Measurements from ENCODE around the gene SLC35B1. TPM values are rescaled to one million over a fixed set of nuclear protein-coding genes. Genes with fewer than 3 reads are reported as not detected.
A peak's percentile ranks its signal among the peaks of the same experiment; 100 is the strongest.

Gene SLC35B1
- total and polyA plus RNA-seq, 2 donors (not counting 3 experiments of a cell fraction or from before 2014, with no cell fraction given) = 87.0 to 142 TPM

DNA sequence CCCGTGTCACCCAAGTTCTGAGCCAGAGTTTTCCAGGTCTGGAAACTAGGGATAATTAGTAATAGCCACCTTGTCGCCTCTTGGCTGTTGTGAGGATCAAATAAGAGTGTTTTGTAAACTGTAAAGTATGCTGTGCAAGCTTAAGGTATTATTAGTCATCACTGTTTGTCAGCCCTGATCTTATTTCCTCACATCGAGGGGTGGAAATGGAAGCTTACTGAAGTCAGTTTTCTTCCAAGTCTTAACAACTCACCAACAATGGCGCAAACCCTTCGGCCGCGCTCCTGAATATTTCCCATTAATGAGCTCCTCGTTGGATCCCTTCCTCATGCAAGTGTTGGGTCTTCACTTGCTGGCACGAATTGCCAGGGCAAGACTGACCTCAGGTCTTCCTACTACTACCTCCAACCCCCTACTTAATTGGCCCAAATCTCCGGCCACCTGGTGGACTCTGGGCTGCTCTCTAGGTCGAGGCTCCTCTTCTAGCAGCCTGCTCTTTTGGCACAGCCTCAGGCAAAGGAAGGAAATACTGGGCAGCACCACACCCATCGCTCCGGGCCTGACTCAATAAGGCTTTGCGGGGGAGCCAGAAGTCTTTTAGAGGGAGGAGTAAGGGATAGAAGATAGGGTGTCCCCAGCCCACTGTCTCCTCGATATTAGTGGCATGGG lies 885 bp upstream of the SLC35B1 start:
- DNase-seq (ENCODE audit: low read depth, low spot score) (no peak), FAIRE-seq (no peak)
- Histone ChIP-seq H3K4me1 (ENCODE audit: control insufficient read depth, extremely low read depth, insufficient read depth, low read length) (peaks cover 33% of the 10 kb centered on the region), H3K36me3 (ENCODE audit: control insufficient read depth in 2 of 2, extremely low read depth in 1 of 2, insufficient read depth in 2 of 2, low read length in 2 of 2) (peaks cover 12 to 16% of the 10 kb centered on the region in 2 experiments), H4K20me1 (replicated peaks; ENCODE audit: control insufficient read depth, extremely low read depth, insufficient read depth, low read length) (no peaks in the 10 kb centered on the region), H3K27me3 (ENCODE audit: control insufficient read depth in 2 of 2, insufficient read depth in 2 of 2, low read length in 2 of 2) (no peaks in the 10 kb centered on the region), H2AFZ (ENCODE audit: low read depth, low read length) (peak overlapping the region; percentile 76), H3K4me2 (ENCODE audit: insufficient read depth, low read length) (peak overlapping the region; percentile 84), H3K9me1 (replicated peaks; ENCODE audit: control insufficient read depth, extremely low read depth, insufficient read depth, low read length) (no peaks in the 10 kb centered on the region), H3K79me2 (ENCODE audit: control insufficient read depth, insufficient read depth, low read length) (peaks cover 13% of the 10 kb centered on the region), H3K9ac (replicated peaks; ENCODE audit: extremely low read depth, insufficient read depth, low read length) (peak overlapping the region; percentile 98), H3K27ac (ENCODE audit: insufficient read depth, low read depth, low read length) (peak overlapping the region; percentile 97), H3K4me3 (replicated peaks in 1 of 3; ENCODE audit: insufficient read depth in 1 of 3, low read depth in 1 of 3, low read length in 3 of 3) (peak overlapping the region; percentile 27 to 74 (median 33)), H3K9me3 (replicated peaks; ENCODE audit: control insufficient read depth, insufficient read depth, low read length) (no peaks in the 10 kb centered on the region)
- ChIA-PET POLR2A (interaction anchor here (1.1 to 2.9 kb wide), 4 partner anchors 55 to 80 kb away, joined by 3 to 21 read pairs (median 8); partner anchors contain the start of genes FAM117A and KAT7), CTCF (interaction anchor here (0.7 to 24.3 kb wide), 35 partner anchors 11 to 289 kb away, joined by 3 to 786 read pairs (median 5); partner anchors contain the start of genes FAM117A, KAT7, NXPH3 and TAC4)
- dilution Hi-C loops (cut with MboI; ENCODE audit: extremely low pct_ligation_motif_present, low sequenced_read_pairs) (no loop called here), intact Hi-C loops (cut with micrococcal nuclease) (loop anchor here (1.0 to 2.0 kb wide), 8 partner anchors 31 to 290 kb away; partner anchors contain the start of genes FAM117A and KAT7)
- BruUV-seq (replicated peaks) = TSS peak; percentile 59
- TF ChIP-seq POLR2AphosphoS5 (IDR thresholded peaks at IDR 0.05; ENCODE audit: insufficient read depth, low read depth, low read length) (peak; percentile 37), GATA2 (IDR thresholded peaks at IDR 0.05; ENCODE audit: insufficient read depth, insufficient read length, low read depth, low read length) (no peak), FOS (IDR thresholded peaks at IDR 0.05; ENCODE audit: borderline replicate concordance, insufficient read depth, low read length) (no peak), EZH2 (IDR thresholded peaks at IDR 0.05; ENCODE audit: borderline replicate concordance, low read depth, low read length, severe bottlenecking) (no peak), POLR2A (IDR thresholded peaks at IDR 0.05; ENCODE audit: low read depth, low read length) (no peak), MYC (IDR thresholded peaks at IDR 0.05; ENCODE audit: low read depth, low read length) (no peak), JUN (IDR thresholded peaks at IDR 0.05; ENCODE audit: borderline replicate concordance, insufficient read depth, insufficient read length, low read depth) (no peak)
- TF ChIP-seq, protein P1, sequence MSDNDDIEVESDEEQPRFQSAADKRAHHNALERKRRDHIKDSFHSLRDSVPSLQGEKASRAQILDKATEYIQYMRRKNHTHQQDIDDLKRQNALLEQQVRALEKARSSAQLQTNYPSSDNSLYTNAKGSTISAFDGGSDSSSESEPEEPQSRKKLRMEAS (IDR thresholded peaks at IDR 0.05; ENCODE audit: insufficient read depth, insufficient read length) = no peak

All from endothelial cell of umbilical vein (primary cell).